ENCODE results near the gene CACNB3.

Gene CACNB3

DNA sequence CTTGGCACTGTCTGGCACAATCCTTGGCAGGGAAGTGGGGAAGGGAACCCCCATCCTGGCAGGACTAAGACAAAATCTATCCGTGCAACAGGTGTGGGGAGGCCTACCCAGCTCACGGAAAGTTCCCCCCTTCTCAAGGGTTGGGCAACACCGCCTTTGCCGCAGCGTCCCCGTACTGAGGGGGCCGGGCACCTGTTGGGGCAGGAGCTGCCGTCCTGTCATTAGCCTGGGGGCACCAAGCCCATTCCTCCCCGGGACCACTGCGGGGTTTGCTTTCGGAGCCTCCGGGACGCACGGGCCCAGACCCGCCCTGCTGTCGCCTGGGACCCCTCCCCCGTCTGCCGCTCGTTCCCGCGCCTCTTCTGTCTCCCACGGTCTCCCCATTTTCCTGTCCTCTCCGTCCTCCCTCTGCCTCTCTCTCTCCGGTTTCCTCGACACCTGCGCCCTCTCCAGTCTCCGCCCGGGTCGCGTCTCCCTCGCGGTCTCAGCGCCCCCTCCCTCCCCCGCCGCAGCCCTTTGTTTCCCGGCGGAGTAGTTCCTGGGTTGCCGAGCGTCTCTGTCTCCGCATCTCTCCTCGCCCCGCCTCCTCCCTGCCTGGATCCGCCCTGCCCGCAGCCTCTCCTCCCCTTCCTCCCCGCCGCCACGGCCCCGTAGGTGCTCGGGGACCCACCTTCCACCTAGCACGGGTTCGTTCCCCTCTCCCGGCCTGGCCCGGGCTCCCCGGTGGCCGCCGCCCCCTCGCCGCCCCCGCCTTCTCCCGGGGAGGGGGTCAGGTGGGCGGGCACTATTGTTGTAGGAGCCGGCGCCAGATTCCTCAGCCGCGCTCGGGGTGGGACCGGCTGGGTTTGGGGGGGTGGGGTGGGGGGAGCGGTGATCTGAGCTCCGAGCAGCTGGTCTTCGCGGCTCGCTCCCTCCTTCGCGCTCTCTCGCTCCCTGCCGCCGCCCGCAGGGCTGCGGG is at the start of gene CACNB3:
TSS of gene CACNB3 (plus strand) at position 624 of the 958 bp plus-strand sequence. CDS start 434 bp downstream, outside the sequence.
- DNase-seq (ENCODE audit: low read depth) = no peak

DNA sequence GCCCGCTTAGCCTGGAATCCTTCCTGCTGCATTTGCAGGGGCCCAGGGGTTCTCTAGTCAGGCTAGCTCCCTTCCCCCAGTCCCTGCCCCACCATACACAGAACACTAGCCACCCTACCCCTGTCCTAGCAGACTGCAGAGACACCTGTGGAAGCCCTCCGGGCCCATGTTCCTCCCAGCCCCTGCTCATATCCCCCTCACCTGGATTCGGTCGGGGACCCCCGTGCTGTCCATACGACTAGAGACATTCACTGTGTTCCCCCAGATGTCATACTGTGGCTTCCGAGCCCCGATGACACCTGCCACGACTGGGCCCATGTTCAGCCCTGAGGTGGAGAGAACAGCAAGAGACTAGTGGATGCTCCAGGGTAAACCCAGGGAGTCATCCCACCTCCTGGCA is 49.6 kb upstream of the CACNB3 start:
- DNase-seq (ENCODE audit: low read depth) = no peak

DNA sequence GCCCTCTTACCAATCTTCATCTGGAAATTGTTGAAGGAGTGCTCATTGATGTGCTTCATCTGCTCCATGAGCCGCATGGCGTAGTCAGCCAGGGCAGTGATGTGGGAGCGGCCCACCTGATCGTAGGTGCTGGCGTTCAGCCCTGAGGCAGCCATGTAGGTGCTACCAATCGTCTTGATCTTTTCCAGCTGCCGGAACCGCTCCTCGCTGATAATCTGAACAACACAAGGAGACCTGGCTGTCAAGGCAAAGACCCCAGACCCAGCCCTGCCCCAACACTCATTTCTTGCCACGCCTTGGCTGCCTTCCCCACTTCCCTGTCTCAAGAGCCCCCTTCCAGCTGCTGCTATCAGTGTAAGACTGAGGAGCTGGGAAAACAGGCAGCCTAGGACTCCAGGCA is 47.5 kb upstream of the CACNB3 start:
- no peak for DNase-seq (ENCODE audit: low read depth)

DNA sequence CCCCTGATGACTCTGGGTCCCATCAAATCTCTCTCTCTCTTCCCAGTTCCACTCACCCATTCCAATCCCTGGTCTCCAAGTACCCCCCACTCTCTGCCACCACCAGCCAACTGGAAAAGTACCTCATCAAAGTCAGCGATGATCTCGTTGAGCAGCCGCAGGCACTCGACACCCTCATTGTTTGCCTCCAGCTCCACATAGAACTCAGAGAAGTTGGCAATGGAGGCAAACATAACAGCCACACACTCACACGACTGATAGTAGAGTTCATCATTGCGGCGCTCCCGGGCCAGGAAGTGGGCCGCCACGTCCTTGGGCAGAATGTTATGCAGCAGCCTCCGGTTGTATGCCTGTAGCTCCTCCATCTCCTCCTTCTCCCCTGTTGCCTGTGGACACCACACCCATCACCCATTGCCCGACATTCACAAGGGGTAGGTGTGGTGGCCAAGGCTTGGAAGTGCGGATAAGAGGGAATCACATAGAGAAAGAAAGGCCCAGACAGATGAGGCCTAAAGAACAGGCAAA is 46.6 kb upstream of the CACNB3 start:
- DNase-seq (ENCODE audit: low read depth) = no peak

DNA sequence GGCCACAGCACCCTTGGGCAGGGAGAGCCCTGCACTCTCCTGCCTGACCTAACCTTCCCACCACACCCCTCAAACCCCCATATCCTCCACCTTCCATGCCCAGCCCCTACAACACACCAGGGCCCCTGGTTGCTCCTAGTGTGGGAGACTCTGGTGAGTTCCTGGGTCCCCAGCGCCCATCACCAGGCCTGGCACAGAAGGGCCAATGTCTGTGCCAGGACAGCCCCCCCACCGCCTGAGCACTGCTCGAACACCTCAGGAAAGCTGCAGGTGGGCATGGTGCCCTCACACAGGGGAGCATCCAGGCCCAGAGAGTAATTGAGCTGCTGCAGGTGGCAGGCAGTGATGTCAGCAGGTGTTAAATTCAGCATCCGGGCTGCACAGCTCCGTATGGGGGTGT is 44.6 kb upstream of the CACNB3 start:
- DNase-seq (ENCODE audit: low read depth) = no peak

DNA sequence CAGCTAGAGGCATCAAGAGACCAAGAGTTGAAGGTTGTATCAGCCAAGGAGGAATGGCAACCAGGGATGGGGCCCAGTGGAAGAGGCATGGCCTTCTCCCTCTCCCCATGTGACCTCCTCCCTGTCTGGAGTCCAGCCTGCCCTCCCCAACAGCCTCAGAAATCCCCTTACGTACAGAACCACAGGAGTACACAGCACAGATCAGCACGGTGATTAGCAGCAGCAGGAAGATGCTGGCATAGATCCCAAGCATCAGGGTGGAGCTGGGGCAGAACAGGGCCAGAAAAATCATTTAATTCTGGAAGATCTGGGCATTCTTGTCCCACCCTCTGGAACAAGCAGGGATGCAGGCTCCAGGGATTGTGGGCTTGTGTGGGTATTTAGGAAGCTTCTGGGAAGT is 43.8 kb upstream of the CACNB3 start:
- no peak for DNase-seq (ENCODE audit: low read depth)

DNA sequence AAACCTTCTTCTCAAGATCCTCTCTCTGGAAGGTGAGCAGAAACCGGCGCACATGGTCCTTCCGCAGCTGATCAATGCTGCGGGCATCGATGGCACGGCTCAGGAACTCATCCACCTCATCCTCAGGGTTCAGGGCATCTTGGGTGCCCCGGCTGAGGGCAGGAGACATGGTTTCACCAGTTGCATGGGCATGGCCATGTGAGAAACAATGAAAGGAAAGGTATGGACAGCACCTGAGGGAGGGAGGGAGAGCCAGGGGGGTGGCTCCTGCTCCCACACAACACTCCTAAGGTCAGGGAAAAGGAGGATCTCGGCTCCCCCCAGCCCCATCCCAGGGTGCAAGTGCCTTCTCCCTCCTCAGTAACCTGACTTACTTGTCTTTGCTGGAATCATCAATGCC is 43.0 kb upstream of the CACNB3 start:
- no peak for DNase-seq (ENCODE audit: low read depth)

DNA sequence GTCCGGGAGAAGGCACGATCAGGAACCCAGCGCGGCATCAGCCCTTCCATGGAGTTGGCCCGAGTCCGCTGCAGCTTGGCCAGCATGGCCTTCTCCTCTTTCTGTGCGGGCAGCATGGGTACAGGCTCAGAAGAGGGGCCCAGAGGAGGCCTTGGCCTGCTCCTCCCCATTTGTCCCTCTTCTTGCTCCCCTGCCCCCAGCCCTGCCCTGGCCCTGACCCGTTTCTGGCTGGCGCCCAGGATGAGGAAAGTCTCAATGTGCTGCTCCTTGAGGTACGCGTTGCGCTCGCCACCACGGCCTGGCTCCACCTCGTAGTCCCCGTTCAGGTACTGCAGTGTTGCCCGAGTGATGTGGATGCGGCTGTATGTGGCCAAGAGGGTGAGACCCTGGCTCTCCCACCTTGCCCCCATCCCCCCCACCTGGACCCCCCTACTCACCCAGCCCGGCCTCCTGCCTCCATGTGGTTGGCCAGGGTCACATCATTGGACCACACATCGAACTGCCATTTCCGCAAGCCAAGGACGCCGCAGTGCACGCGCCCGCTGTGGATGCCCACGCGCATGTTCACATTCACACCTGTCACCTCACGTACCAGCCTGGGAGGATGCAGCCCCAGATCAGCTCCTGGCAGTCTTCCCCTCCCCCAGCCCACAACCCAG is 42.2 kb upstream of the CACNB3 start:
- no peak for DNase-seq (ENCODE audit: low read depth)

DNA sequence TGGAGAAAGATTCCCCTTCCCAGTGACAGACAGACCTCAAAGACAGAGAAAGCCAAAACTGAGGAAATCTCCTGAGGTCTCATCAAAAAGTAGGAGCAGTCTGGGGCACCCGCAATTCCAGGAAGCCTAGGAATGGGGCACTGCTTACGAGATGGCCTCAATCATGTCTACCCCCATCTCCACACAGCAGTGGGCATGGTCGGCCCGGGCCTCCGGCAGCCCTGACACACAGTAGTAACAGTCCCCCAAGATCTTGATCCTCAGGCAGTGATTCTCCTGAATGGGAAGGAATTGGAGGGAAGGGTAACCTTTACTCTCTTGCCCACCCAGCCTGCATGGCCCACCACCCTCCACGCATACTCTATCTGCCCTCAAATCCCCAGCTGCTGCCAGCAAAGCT is 41.3 kb upstream of the CACNB3 start:
- no peak for DNase-seq (ENCODE audit: low read depth)

DNA sequence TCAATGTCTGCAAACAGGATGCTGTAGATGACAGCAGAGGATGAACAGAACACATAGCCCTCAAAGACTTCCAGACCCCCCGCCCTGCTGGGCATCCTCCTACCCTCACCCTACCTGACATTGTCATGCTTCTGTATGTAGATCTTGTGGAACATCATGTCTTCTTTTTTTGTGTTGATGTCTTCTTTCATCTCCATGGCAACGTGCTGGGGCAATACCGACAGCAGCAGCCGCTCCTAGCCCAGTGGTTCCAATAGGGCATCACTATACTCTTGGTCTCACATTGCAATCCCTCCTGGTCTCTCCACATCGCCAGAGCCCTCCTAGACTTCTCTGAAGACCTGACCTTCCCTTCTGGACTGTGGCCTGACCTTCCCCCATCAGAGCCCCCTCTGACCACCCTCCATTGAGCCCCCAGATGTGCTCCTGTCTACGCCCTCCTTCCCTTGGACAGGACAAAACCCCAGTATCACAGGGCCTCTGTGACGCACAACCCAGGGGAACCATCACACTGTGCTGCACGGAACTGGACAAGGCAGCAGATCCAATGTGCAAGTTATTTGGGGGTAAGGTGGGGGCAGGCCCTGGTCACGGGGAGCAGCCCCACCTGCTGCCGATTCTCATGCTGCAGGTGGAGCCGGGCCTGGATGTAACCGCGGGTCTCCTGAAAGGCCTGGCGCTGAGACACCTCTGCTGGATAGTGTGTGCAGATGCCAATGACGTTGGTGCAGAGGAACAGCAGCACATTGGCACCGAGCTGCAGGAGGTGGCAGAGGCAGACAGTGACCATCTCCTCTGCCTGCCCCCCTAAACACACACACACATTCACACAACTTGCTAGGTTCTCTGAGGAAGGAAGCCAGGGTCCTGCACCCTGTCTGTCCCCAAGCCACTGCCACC is 40.5 kb upstream of the CACNB3 start:
- DNase-seq (ENCODE audit: low read depth) = no peak

DNA sequence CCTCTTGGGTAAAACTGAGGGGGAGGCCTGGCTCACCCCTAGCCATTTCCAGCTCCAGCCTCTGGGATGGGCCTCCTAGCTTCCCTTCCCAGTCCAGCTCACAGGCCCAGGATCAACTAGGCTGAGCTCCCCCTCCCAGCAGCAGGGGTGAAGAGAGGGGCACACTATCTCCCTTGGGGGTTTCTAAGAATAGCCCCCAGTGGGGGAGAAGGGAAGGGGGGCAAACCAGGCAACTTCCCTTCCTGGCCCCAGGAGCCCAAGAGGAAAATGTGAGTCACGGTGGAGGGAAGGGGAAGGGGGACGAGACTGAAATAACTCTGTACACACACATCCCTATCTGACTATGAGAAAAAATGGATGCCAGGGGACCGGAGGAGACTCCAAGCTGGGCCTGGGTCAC is 38.4 kb upstream of the CACNB3 start:
- DNase-seq (ENCODE audit: low read depth) = no peak

DNA sequence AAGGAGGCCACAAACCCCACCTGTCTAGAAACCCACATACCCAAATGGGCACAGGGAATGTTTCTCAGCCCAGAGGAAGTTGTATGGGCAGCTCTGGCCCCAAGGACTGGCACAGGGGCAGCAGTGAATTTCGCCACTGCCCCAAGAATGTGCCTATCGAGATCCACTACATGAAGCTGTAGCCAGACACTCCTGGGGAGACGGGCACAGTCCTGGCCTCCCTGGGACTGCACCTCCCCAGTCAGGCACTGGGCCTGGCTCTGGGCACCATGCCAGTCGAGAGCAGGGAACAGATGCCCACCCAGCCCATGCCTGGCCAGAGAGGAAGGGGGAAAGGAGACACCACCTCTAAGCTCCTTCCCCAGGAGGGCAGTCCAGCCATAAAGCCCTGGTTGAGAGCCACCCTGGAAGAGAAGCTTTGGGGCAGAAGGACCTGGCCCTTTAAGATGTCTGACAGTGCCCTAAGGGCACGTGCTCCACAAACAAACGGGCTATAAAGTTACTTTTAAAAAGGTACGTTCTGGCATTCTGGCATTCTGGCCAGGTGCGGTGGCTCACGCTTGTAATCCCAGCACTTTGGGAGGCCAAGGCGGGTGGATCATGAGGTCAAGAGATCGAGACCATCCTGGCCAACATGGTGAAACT is 37.8 kb upstream of the CACNB3 start:
- DNase-seq (ENCODE audit: low read depth) = no peak

DNA sequence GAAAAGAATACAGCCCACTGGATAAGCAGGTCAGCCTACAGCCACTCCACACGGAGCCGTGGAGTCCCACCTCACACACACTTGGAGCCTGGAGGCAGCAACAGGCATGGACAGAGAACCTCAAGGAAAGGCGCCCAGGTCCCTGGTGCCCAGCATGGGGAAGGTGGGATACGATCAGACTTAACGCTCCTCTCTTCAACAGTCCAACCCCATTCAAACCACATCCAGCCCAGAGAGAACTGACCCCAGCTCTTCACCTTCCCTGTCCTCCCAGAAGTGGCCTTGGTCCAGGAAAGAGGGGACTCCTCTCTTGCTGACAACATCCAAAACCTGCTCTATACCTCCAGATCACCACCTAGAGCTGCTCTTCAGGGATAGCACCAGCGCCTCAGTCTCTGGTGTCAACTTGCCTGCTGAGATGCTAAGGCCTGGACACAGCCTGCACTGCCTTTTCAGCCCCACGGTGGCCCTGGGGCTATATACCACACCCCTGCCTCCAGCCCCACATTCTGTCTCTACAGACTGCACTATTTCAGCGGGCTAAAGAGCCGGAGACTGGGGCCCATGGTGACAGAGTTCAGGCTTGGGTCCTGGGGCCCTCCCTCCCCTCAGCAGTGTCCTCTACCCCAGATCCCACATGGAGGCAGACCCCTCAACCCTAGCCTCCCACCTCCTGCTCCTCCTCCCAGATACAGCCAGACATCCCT is 36.4 kb upstream of the CACNB3 start:
- DNase-seq (ENCODE audit: low read depth) = no peak

DNA sequence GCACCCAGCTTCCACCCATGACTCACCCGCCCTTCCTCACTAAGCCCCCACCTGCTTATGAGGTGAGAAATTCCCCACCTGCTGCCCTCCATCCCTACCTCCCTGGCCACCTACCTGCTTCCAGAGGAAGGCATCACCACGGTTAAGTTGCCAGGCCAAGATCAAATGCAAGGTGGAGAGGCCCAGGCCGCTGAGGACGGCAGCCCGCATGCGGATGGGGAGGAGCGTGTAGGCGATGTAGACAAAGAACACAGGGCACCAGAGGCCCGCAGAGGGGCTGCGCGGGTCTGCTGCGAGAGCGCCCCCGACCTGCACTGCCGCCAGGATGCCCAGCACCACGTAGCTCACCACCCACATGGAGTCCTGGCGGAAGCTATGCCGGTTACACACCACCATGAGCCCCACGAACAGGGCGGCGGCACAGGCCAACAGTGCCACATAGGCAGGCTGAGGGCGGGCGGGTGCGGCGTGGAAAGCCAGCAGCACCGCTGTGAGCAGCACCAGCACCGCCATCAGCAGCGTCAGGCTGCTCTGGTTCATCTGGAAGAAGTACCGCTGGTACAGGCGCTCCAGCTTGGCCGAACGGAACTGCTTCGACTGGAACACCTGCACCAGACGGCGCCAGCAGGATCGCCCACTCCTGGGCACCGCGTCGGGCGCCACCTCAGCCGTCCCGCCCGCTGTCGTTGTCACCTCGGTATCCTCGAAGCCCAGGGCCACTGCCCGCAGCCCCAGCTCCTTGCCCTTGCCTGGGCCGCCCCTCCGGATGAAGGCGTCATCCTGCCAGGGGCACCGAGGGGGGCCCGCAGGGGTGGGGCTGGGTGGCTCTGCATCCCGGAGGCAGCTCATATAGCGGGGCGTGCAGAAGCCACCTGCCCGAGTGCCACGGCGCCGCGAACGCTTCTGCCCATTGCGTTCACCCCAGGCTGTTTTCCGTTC is 35.6 kb upstream of the CACNB3 start:
- DNase-seq (ENCODE audit: low read depth) = no peak

DNA sequence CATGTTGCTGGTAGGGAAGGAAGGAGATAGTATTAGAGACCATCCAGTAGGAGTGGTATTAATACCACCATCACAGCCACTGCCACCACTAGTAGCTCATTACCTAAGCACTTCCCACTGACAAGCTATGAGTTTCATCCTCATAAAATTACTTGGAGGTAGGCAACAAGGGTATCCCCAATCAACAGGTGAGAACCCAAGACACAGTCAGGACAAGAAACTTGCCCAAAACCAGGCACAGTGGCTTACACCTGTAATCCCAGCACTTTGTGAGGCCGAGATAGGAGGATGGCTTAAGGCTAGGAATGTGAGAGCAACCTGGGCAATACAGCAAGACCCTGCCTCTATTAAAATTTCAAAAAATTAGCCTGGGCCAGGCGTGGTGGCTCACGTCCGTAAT is 34.9 kb upstream of the CACNB3 start:
- DNase-seq (ENCODE audit: low read depth) = no peak

DNA sequence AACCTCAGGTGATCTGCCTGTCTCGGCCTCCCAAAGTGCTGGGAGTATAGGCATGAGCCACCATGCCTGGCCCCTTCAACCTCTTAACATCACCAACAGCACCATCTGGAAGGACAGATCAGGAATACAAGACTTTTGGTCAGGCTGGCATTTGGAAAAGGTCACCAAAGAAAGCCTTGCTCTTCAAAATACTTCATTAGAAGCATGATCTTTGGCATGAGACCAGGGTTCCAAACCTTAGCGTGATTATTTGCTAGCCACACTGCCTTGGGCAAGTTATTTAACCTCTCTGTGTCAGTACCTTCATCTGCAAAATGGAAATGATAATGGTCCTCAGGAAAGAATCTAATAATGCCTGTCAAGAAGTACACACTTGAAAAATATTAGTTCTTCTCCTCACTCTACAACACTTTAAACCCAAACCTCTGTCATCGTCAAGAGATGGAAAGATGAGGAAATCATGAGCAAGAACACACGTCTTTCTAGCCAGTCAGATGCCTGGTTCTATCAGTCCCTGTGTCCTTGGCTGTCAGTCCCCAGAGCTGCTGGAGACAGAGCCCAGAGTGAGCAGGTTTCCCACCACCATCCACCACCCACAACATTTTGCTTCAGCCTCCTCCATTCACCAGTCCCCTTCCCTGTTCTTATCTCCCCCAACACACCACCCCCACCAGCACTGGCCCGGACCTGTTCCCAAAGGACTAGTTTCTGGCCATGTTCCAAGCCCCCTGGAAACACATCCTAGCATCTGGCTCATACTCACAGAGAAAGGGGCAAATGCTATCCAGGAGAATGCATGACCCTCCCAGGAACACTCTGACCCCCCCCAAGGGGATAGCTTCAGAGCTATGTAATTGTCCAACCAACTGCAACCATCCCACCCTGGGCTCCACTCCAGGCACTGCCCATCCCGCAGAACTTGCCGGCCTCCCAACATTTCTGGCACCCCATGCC is 31.4 kb upstream of the CACNB3 start:
- no peak for DNase-seq (ENCODE audit: low read depth)

DNA sequence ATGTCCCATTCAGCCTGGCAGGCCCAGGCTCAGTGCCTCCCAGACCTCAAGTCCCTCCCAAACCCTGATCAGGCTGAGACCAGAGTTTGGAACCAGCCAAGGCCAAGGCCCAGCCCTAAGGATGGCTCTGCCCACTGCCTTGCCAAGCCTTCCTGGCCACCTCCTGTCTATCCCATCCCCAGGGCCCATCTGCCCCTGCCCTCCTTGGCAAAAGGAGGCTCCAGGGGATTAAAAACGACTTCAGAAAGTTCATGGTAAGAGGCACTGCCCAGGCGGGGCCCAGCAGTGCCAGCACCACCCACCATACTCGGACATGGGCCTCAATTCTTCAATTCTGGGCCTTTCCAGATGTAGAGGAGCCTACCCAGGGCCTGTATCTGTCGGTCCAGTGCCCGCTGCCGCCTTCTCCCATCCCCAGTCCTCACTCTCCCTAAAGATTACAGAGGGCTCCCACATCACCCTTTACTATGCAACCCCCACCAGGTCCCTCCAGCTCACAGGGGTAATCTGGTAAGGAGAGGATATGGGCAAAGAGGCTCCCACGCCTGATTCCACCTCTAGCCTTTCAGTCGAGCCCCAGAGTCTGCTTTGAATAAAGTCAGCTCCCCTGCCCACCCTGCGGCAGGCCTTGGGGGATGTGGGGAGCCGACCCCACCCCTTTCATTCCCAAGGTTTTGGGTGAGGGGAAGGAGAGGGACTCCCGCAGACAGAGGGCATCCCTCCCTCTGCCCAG is 30.3 kb upstream of the CACNB3 start:
- DNase-seq (ENCODE audit: low read depth) = no peak

DNA sequence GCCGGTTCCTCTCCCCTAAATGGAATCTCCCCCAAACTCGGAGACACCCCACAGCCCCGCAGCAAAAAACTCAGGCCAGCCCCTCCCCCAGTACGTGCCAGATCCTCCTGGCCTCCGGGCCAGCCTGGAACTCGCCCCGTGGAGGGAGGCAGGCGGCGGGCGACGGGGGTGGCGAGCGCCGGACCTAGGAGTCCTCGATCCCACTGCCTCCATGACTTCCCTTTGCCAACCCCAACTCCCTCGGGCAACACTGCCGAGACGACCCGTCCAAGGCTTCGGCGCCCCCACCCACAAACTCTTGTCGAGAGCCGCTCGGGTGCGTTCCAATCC is 29.8 kb upstream of the CACNB3 start:
- DNase-seq (ENCODE audit: low read depth) = no peak
